Hepatocyte (in vitro differentiated cells): ENCODE data around the gene SLC39A13. TPM values are rescaled to one million over a fixed set of nuclear protein-coding genes. Genes with fewer than 3 reads are reported as not detected.
A peak's percentile ranks its signal among the peaks of the same experiment; 100 is the strongest.

Experiments
- DNase-seq: peaks from one replicate; pipeline ENCODE4 v3.0.0-alpha.2; 2016; ENCODE audit warnings: low spot score
- H2AFZ ChIP-seq: fragments of 200-600 bp; sonication (generic); 2 replicates; pipeline ENCODE4 v1.6.0; 2016; ENCODE audit warnings: antibody characterized with exemption, mild to moderate bottlenecking
- H3K27ac ChIP-seq: fragments of 200-600 bp; sonication (generic); 2 replicates; pipeline ENCODE4 v1.5.1; 2016; ENCODE audit warnings: mild to moderate bottlenecking
- H3K27me3 ChIP-seq: fragments of 200-600 bp; sonication (generic); 2 replicates; pipeline ENCODE4 v1.6.1; 2016
- H3K36me3 ChIP-seq: fragments of 200-600 bp; sonication (generic); replicated peaks from 2 replicates; pipeline ENCODE4 v1.5.1; 2016; ENCODE audit warnings: low read depth; ENCODE audit not compliant: insufficient read depth
- H3K4me1 ChIP-seq: fragments of 200-600 bp; sonication (generic); 2 replicates; pipeline ENCODE4 v1.5.1; 2016; ENCODE audit warnings: mild to moderate bottlenecking, moderate library complexity; ENCODE audit not compliant: insufficient read depth
- H3K4me2 ChIP-seq: fragments of 200-600 bp; sonication (generic); 2 replicates; pipeline ENCODE4 v1.6.0; 2016
- H3K4me3 ChIP-seq: fragments of 200-600 bp; sonication (generic); 2 replicates; pipeline ENCODE4 v1.5.1; 2016; ENCODE audit warnings: mild to moderate bottlenecking
- H3K79me2 ChIP-seq: fragments of 200-600 bp; sonication (generic); 2 replicates; pipeline ENCODE4 v1.6.0; 2017; ENCODE audit warnings: mild to moderate bottlenecking
- H3K9me2 ChIP-seq: fragments of 200-600 bp; sonication (generic); replicated peaks from 2 replicates; pipeline ENCODE4 v1.6.0; 2017; ENCODE audit warnings: mild to moderate bottlenecking; ENCODE audit not compliant: insufficient read depth
- H3K9me3 ChIP-seq: fragments of 200-600 bp; sonication (generic); 2 replicates; pipeline ENCODE4 v1.5.1; 2016; ENCODE audit warnings: low read depth, mild to moderate bottlenecking
- H4K20me1 ChIP-seq: fragments of 200-600 bp; sonication (generic); 2 replicates; pipeline ENCODE4 v1.6.0; 2016; ENCODE audit warnings: mild to moderate bottlenecking; ENCODE audit not compliant: insufficient read depth, poor library complexity, severe bottlenecking
- CTCF ChIP-seq: fragments of 200-600 bp; sonication (generic); IDR thresholded peaks from 2 replicates; pipeline ENCODE4 v1.5.1; 2016; ENCODE audit warnings: antibody characterized with exemption, mild to moderate bottlenecking; ENCODE audit not compliant: poor library complexity
- EZH2 ChIP-seq: fragments of 200-600 bp; sonication (generic); IDR thresholded peaks from 2 replicates; pipeline ENCODE4 v1.6.1; 2016; ENCODE audit warnings: antibody characterized with exemption, mild to moderate bottlenecking, borderline replicate concordance
- EZH2phosphoT487 ChIP-seq: fragments of 200-600 bp; sonication (generic); IDR thresholded peaks from one replicate; pipeline ENCODE4 v1.6.1; 2018; ENCODE audit warnings: antibody characterized with exemption, mild to moderate bottlenecking, low read depth, moderate library complexity; ENCODE audit not compliant: unreplicated experiment, severe bottlenecking
- WGBS: methylation state at CpG from one replicate; pipeline ENCODE4 v1.1.6; 2016; ENCODE audit warnings: low lambda C conversion rate; ENCODE audit errors: missing lambda C conversion rate; 5-methylcytosine and 5-hydroxymethylcytosine counted together
- polyA plus RNA-seq: library from polyadenylated mRNA; unstranded; fragments of >200 nt; fragmentation: Nextera tagmentation; extraction: Ambion mirVana; gene quantifications from 2 replicates; pipeline ENCODE4 v1.2.1, GENCODE V29; 2016
- total RNA-seq: library from RNA; depleted of rRNA; stranded (reverse); fragments of >200 nt; gene quantifications from 2 replicates; pipeline ENCODE4 v1.2.3, GENCODE V29; 2014

SLC39A13 gene
- total RNA-seq = 60.8 and 72.3 TPM in 2 replicates
- polyA plus RNA-seq = 118 and 119 TPM in 2 replicates

DNA sequence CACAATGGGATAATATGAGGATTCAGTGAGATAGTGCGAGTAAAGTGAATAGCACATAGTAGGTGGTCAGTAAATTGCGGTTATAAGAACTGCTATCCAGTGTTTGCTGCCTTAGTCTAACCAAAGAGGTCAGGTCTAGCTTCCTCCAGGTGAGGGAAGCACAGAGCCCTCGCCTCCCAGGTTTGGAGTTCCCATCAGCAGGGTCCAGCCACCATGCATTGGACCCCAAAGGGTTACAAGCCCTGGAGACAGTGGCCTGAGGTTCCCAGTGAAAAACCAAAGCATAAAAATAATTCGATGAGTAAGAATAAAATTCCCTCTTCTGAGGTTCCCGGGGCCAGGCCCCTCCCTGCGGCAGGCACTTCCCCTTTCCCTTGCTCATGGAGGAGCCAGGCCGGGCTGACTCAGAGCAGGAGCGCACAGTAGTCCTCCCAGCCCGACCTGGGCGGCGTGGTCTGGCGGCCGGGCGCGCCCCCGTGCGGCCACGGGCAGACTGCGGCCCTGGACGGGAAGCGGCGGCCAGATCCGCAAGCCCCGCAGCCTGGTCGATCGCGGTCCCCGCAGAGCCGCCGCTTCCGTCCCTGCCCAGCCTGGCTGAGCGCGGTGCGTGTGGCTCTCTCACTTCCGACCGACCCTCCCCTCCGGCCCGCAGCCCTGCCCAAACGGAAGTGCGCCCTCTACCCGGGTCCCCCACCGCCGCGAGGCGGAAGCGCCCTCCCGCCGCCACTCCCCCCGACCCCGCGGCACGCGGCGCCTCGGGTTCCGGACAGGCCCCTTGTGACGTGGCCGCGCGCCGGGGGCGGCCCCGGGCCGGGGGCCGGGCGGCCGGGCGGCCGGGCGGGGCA, at the start of gene SLC39A13:
Gene SLC39A13 (plus strand): TSS at position 845 of the 845 bp plus-strand sequence. CDS start 1,505 bp downstream, outside the sequence.
- Histone ChIP-seq H4K20me1 (no peaks in the 10 kb centered on the region), H2AFZ (peak within 1 kb of the TSS; percentile 91), H3K4me3 (peak within 1 kb of the TSS; percentile 84), H3K4me1 (peaks cover 19% of the 10 kb centered on the region), H3K4me2 (peak within 1 kb of the TSS; percentile 97), H3K36me3 (no peaks in the 10 kb centered on the region), H3K9me2 (no peaks in the 10 kb centered on the region), H3K27ac (peak within 1 kb of the TSS; percentile 96), H3K79me2 (peaks cover 18% of the 10 kb centered on the region), H3K27me3 (no peaks in the 10 kb centered on the region), H3K9me3 (no peaks in the 10 kb centered on the region)
- no peak for TF ChIP-seq EZH2
- peak; percentile 75 for TF ChIP-seq CTCF
- no peak for TF ChIP-seq EZH2phosphoT487
- DNase-seq = peak; percentile 97
- WGBS = 12% methylated on average over 10 of the region's 70 CpGs

DNA sequence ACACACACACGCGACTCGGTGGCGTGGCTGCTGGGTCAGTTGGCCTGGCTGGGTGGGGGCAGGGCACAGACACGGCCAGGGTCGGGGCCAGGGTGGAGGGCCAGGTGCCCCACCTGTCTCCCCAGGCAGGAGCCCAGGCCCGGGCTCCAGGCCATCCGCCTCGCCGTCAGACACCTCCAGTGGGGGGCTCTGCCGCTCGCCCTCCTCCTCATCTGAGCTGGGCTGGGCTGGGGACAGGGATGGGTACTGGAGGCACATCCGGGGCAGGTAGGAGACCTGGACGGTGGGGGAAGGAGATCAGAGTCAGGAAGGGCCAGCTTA, 49.7 kb upstream of the SLC39A13 start:
- TF ChIP-seq EZH2 = no peak
- no peak for TF ChIP-seq CTCF
- TF ChIP-seq EZH2phosphoT487 = no peak
- H3K4me1 ChIP-seq = no peaks in the 10 kb centered on the region
- no peaks in the 10 kb centered on the region for H4K20me1 ChIP-seq
- no peaks in the 10 kb centered on the region for H3K36me3 ChIP-seq
- WGBS = 87% methylated on average over 14 of the region's 14 CpGs
- no peak overlapping the region for H2AFZ ChIP-seq
- no peaks in the 10 kb centered on the region for H3K9me2 ChIP-seq
- no peaks in the 10 kb centered on the region for H3K27me3 ChIP-seq
- no peak overlapping the region for H3K4me2 ChIP-seq
- no peak overlapping the region for H3K27ac ChIP-seq
- no peak overlapping the region for H3K4me3 ChIP-seq
- DNase-seq = no peak
- H3K9me3 ChIP-seq = no peaks in the 10 kb centered on the region
- H3K79me2 ChIP-seq = no peaks in the 10 kb centered on the region

GRCh38 chr11:47359162-47359561, 49.2 kb upstream of the SLC39A13 start:
- no peak overlapping the region for H3K4me3 ChIP-seq
- TF ChIP-seq EZH2 = no peak
- TF ChIP-seq EZH2phosphoT487 = no peak
- no peak for TF ChIP-seq CTCF
- no peaks in the 10 kb centered on the region for H4K20me1 ChIP-seq
- no peak overlapping the region for H3K27ac ChIP-seq
- H3K9me3 ChIP-seq = no peaks in the 10 kb centered on the region
- no peaks in the 10 kb centered on the region for H3K36me3 ChIP-seq
- no peak overlapping the region for H2AFZ ChIP-seq
- no peak for DNase-seq
- H3K4me1 ChIP-seq = no peaks in the 10 kb centered on the region
- H3K9me2 ChIP-seq = no peaks in the 10 kb centered on the region
- no peaks in the 10 kb centered on the region for H3K27me3 ChIP-seq
- 92% methylated on average over 6 of the region's 7 CpGs for WGBS
- no peak overlapping the region for H3K4me2 ChIP-seq
- no peaks in the 10 kb centered on the region for H3K79me2 ChIP-seq
